ENCODE data around the gene FBXO5.

GRCh38 chr6:152943260-152943897 is 39.5 kb downstream of the FBXO5 start:
- TF ChIP-seq, protein P1, sequence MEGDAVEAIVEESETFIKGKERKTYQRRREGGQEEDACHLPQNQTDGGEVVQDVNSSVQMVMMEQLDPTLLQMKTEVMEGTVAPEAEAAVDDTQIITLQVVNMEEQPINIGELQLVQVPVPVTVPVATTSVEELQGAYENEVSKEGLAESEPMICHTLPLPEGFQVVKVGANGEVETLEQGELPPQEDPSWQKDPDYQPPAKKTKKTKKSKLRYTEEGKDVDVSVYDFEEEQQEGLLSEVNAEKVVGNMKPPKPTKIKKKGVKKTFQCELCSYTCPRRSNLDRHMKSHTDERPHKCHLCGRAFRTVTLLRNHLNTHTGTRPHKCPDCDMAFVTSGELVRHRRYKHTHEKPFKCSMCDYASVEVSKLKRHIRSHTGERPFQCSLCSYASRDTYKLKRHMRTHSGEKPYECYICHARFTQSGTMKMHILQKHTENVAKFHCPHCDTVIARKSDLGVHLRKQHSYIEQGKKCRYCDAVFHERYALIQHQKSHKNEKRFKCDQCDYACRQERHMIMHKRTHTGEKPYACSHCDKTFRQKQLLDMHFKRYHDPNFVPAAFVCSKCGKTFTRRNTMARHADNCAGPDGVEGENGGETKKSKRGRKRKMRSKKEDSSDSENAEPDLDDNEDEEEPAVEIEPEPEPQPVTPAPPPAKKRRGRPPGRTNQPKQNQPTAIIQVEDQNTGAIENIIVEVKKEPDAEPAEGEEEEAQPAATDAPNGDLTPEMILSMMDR (IDR thresholded peaks at IDR 0.05) = no peak
- TF ChIP-seq POLR2AphosphoS5 (IDR thresholded peaks at IDR 0.05; ENCODE audit: low read depth, low read length) (no peak), EZH2phosphoT487 (IDR thresholded peaks at IDR 0.05; ENCODE audit: borderline replicate concordance, low read depth) (no peak), TAF1 (IDR thresholded peaks at IDR 0.05; ENCODE audit: borderline replicate concordance, low read depth, low read length) (no peak), FOSL2 (IDR thresholded peaks at IDR 0.05; ENCODE audit: borderline replicate concordance, low read depth) (no peak), TEAD4 (IDR thresholded peaks at IDR 0.05; ENCODE audit: borderline replicate concordance, insufficient read depth) (no peak), SIN3A (IDR thresholded peaks at IDR 0.05; ENCODE audit: borderline replicate concordance, low read depth, low read length) (no peak), NRF1 (IDR thresholded peaks at IDR 0.05; ENCODE audit: low read depth, low read length) (no peak), MAX (IDR thresholded peaks at IDR 0.05; ENCODE audit: low read depth) (no peak), JUND (IDR thresholded peaks at IDR 0.05) (no peak), RXRA (IDR thresholded peaks at IDR 0.05; ENCODE audit: borderline replicate concordance, low read depth) (no peak), RFX5 (IDR thresholded peaks at IDR 0.05; ENCODE audit: low read length) (no peak)
- TF ChIP-seq, protein P2, sequence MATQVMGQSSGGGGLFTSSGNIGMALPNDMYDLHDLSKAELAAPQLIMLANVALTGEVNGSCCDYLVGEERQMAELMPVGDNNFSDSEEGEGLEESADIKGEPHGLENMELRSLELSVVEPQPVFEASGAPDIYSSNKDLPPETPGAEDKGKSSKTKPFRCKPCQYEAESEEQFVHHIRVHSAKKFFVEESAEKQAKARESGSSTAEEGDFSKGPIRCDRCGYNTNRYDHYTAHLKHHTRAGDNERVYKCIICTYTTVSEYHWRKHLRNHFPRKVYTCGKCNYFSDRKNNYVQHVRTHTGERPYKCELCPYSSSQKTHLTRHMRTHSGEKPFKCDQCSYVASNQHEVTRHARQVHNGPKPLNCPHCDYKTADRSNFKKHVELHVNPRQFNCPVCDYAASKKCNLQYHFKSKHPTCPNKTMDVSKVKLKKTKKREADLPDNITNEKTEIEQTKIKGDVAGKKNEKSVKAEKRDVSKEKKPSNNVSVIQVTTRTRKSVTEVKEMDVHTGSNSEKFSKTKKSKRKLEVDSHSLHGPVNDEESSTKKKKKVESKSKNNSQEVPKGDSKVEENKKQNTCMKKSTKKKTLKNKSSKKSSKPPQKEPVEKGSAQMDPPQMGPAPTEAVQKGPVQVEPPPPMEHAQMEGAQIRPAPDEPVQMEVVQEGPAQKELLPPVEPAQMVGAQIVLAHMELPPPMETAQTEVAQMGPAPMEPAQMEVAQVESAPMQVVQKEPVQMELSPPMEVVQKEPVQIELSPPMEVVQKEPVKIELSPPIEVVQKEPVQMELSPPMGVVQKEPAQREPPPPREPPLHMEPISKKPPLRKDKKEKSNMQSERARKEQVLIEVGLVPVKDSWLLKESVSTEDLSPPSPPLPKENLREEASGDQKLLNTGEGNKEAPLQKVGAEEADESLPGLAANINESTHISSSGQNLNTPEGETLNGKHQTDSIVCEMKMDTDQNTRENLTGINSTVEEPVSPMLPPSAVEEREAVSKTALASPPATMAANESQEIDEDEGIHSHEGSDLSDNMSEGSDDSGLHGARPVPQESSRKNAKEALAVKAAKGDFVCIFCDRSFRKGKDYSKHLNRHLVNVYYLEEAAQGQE (IDR thresholded peaks at IDR 0.05; ENCODE audit: low read depth, low read length) = no peak
- TF ChIP-seq, protein P3, sequence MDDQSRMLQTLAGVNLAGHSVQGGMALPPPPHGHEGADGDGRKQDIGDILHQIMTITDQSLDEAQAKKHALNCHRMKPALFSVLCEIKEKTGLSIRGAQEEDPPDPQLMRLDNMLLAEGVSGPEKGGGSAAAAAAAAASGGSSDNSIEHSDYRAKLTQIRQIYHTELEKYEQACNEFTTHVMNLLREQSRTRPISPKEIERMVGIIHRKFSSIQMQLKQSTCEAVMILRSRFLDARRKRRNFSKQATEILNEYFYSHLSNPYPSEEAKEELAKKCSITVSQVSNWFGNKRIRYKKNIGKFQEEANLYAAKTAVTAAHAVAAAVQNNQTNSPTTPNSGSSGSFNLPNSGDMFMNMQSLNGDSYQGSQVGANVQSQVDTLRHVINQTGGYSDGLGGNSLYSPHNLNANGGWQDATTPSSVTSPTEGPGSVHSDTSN (IDR thresholded peaks at IDR 0.05) = no peak
